Right lobe of liver (tissue), 4 donors: Measurements from ENCODE around the gene SH3RF3.

Source experiments
- CTCF ChIP-seq, 4 donors: fragments of 200-600 bp in 3 of 4; fragments of 450-650 bp in 1 of 4; IDR thresholded peaks; one replicate each; pipeline versions ENCODE4 v1.5.1 to v1.8.0; 2016 to 2022; ENCODE audit warnings: antibody characterized with exemption in 4 of 4, mild to moderate bottlenecking in 2 of 4
- POLR2A ChIP-seq: fragments of 450-650 bp; IDR thresholded peaks from one replicate; pipeline ENCODE4 v1.6.1; 2017; ENCODE audit warnings: antibody characterized with exemption, mild to moderate bottlenecking
- donor health status: DM: no; HTN: no; CAD: no.
- donor health status: DM: no; HTN: no; CAD: no.
- donor health status: DM: no; HTN: yes; CAD: no.

GRCh38 chr2:109320195-109320922, 191.4 kb downstream of the SH3RF3 start:
- TF ChIP-seq CTCF (IDR thresholded peaks at IDR 0.05) = no peak
- TF ChIP-seq POLR2A = no peak
